Esophagus (tissue), 2 donors: Measurements from ENCODE around the gene TNFRSF11A. TPM values are rescaled to one million over a fixed set of nuclear protein-coding genes. Genes with fewer than 3 reads are reported as not detected.

Source experiments
- H3K27ac ChIP-seq, 2 donors: one replicate each; pipeline ENCODE4 v1.5.1; 2013; ENCODE audit warnings: low read depth in 2 of 2, mild to moderate bottlenecking in 2 of 2, inconsistent platforms in 1 of 2, low read length in 1 of 2, moderate library complexity in 1 of 2
- H3K27me3 ChIP-seq, 2 donors: one replicate each; pipeline ENCODE4 v1.6.1; 2013; ENCODE audit warnings: low read length in 2 of 2, control low read depth in 1 of 2, mild to moderate bottlenecking in 1 of 2; ENCODE audit not compliant: insufficient read depth in 2 of 2, control insufficient read depth in 1 of 2
- H3K36me3 ChIP-seq, 2 donors: one replicate each; pipeline ENCODE4 v1.6.1; 2013; ENCODE audit warnings: low read length in 1 of 2; ENCODE audit not compliant: control insufficient read depth in 2 of 2, insufficient read depth in 2 of 2
- H3K4me1 ChIP-seq, 2 donors: one replicate each; pipeline ENCODE4 v1.6.1; 2013; ENCODE audit warnings: low read length in 1 of 2; ENCODE audit not compliant: control insufficient read depth in 2 of 2, insufficient read depth in 2 of 2
- H3K4me3 ChIP-seq, 2 donors: one replicate each; pipeline ENCODE4 v1.5.1; 2013; ENCODE audit warnings: low read length in 2 of 2, mild to moderate bottlenecking in 2 of 2, low read depth in 1 of 2, moderate library complexity in 1 of 2
- H3K9me3 ChIP-seq, 2 donors: one replicate each; pipeline ENCODE4 v1.6.1; 2013; ENCODE audit warnings: mild to moderate bottlenecking in 2 of 2, low read depth in 1 of 2, low read length in 1 of 2, moderate library complexity in 1 of 2; ENCODE audit not compliant: control insufficient read depth in 2 of 2, insufficient read depth in 1 of 2
- WGBS, 2 donors: extraction: QIAGEN DNeasy Blood & Tissue Kit; methylation state at CpG; one replicate each; pipeline ENCODE4 v1.1.7; 2013; 5-methylcytosine and 5-hydroxymethylcytosine counted together
- polyA plus RNA-seq, 2 donors: library from polyadenylated mRNA; stranded (reverse); fragments of 200-250 nt; gene quantifications; one replicate each; pipeline ENCODE4 v1.2.3, GENCODE V29; 2013
- donor health status: healthy with polysubstance abuse.
- donor health status: Bipolar disorder and iron deficiency.

Gene TNFRSF11A
- polyA plus RNA-seq, 2 donors: 1.2 to 2.2 TPM

DNA sequence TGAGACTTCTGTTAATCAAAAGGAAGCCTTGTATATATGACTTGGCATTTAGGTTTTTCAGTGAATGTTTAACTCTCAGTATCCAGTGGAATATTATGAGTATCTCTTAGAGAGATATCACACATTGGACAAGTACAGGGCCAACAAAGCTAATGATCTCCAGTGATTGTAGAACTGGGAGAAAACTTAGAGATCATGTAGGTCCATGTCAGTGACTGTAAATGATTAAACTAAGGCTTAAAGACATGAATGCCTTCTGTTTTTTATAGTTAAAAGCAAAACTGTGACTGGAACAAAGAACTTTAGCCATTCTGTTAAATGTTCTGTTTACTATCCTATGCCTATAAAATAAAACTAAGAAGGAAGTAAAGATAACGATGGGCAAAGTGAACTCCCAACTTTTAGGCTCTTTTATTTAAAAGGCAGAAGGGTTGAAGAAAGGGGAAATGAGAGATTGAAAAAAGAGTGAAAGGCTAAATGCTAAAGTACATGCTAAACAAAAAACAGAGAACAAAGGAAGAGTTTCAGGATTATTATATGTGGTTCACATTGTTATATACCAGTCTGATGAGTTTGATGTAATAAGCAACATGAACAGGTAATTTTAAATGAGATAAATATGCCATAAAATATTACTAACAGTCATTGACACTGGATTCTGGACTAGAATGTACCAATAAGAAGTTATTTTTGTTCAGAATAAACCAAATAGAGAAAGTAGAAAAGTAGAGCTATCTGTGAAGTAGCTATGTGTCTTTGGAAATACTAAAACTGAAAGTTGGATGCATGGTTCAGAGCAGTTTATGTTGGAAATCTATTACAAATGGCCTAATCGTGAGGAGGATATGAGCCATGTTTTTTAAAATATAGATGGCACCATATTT, 37.1 kb upstream of the TNFRSF11A start:
- H3K4me1 ChIP-seq: no peaks in the 10 kb centered on the region

DNA sequence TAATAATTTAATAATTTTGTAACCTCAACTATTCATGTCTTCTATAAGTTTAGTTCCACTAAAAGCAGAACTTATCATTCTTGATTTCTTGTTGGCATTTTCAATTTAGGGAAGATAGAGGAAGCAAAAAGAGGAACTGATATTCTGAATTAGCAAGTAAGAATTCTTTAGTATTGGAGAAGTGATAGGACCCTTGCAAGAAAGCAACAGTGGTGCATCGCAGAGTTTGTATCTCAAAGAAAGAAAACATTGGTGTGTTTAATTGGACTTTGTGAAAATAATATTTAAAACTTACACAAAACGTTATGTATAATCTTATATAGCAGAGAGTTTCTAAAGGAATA, 36.5 kb upstream of the TNFRSF11A start:
- no peak overlapping the region for H3K27ac ChIP-seq
- H3K36me3 ChIP-seq: peaks cover 3 to 4% of the 10 kb centered on the region in 2 donors
- 81 to 88% methylated on average over 2 of the region's 2 CpGs for WGBS, 2 donors

More for the DNA sequence above, 37.1 kb upstream of the TNFRSF11A start:
- Histone ChIP-seq H3K27me3 (no peaks in the 10 kb centered on the region), H3K27ac (no peak overlapping the region), H3K4me3 (no peak overlapping the region), H3K9me3 (no peaks in the 10 kb centered on the region), H3K36me3 (peaks cover 0 to 4% of the 10 kb centered on the region in 2 donors)
- WGBS, 2 donors: 80 to 83% methylated on average over 2 of the region's 2 CpGs

DNA sequence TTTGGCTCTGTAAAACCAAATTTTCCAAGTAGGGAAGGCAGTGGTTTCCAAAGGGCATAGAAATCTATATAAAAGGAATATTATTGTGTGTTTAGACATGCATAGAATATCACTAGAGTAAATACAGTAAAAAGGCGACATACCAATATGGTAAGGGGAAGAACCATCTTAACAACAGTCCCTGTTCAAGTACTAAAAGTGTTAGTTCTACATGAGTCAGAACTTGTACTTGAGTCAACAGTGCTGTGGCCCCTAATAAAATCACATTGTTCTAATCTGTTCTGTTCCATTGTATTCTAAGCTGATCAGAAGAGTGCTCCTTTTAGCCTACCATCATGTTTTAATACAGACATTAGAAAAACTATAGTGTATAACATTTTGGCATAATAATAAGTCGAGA, 36.1 kb upstream of the TNFRSF11A start:
- Histone ChIP-seq H3K27me3 (no peaks in the 10 kb centered on the region), H3K27ac (no peak overlapping the region), H3K36me3 (peaks cover 3 to 4% of the 10 kb centered on the region in 2 donors), H3K4me3 (no peak overlapping the region), H3K9me3 (no peaks in the 10 kb centered on the region), H3K4me1 (no peaks in the 10 kb centered on the region)
- 92% methylated on average over 2 of the region's 2 CpGs for WGBS, 2 donors

More for the DNA sequence above, 36.5 kb upstream of the TNFRSF11A start:
- H3K4me1 ChIP-seq: no peaks in the 10 kb centered on the region
- H3K27me3 ChIP-seq: no peaks in the 10 kb centered on the region
- H3K9me3 ChIP-seq: no peaks in the 10 kb centered on the region
- H3K4me3 ChIP-seq: no peak overlapping the region

DNA sequence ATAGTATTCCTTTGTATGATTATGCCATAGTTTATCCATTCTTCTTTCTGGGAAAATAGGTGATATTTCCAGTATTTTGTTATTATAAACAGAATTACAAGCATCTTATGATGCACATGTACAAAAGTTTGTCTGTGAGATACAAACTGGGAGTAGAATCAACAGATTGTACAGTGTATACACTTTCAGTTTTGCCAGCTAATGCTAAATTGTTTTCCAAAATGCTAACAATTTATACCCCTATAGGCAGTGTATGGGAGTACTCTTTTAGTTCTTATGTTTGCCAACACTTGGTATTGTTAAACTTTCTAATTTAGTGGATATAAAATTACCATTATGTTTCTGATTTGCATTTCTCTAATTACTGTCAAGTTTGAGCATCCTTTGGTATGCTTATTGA, 31.0 kb upstream of the TNFRSF11A start:
- no peak overlapping the region for H3K4me3 ChIP-seq
- peaks cover 0 to 3% of the 10 kb centered on the region in 2 donors for H3K36me3 ChIP-seq
- no peaks in the 10 kb centered on the region for H3K4me1 ChIP-seq
- H3K9me3 ChIP-seq: no peaks in the 10 kb centered on the region
- no peaks in the 10 kb centered on the region for H3K27me3 ChIP-seq
- H3K27ac ChIP-seq: no peak overlapping the region

DNA sequence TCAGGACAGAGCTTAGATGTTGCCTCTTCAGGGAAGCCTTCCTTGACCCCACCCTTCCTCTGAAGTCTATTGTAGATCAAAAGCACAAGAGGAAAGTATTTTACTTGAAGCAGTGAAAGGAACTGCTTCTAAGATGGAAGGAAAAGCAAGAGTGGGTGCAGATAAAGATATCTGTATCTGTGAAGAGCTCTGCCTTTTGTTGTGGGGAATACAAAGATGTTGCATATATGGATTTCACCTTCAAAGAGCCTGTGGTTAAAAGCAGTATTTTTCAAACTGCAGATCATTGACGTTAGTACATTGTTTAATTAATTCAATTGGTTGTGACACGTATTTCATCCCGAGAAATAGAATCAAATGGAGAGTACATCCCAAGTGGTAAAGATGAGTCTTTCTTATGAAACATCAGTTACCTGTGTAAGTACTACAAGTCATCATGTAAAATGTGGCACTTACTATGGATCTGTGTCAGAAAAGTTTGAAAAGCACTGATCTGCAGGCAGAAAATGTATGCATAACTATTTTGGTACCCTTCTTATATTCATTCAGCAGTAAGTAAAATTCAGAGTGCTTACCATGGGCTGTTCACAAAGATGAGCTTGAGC, 24.6 kb upstream of the TNFRSF11A start:
- WGBS, 2 donors: 88 to 90% methylated on average over 3 of the region's 3 CpGs
- peaks cover 2 to 11% of the 10 kb centered on the region in 2 donors for H3K36me3 ChIP-seq
- H3K27ac ChIP-seq: no peak overlapping the region
- H3K9me3 ChIP-seq: no peaks in the 10 kb centered on the region
- no peak overlapping the region for H3K4me3 ChIP-seq
- no peaks in the 10 kb centered on the region for H3K4me1 ChIP-seq
- no peaks in the 10 kb centered on the region for H3K27me3 ChIP-seq

DNA sequence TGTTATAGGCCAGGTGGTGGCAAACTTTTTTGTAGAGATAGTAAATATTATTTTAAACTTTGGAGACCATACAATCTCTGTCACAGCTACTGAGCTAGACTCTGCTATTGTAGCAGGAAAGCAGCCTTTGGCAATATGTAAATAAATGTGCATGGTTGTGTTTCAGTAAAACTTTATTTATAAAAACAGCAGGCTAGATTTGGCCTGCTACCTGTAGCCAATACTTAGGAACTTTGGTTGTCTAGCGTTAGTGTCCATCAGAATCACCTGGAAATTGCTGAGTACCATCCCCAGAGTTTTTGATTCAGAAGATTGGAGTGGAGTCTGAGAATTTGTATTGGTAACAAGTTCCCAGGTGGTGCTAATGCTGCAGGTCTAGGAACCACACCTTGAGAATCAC, 23.8 kb upstream of the TNFRSF11A start:
- H3K27ac ChIP-seq: no peak overlapping the region
- no peak overlapping the region for H3K4me3 ChIP-seq
- 95 to 99% methylated on average over 1 of the region's 1 CpG for WGBS, 2 donors
- no peaks in the 10 kb centered on the region for H3K9me3 ChIP-seq
- no peaks in the 10 kb centered on the region for H3K4me1 ChIP-seq
- H3K27me3 ChIP-seq: no peaks in the 10 kb centered on the region
- H3K36me3 ChIP-seq: peaks cover 2 to 11% of the 10 kb centered on the region in 2 donors

DNA sequence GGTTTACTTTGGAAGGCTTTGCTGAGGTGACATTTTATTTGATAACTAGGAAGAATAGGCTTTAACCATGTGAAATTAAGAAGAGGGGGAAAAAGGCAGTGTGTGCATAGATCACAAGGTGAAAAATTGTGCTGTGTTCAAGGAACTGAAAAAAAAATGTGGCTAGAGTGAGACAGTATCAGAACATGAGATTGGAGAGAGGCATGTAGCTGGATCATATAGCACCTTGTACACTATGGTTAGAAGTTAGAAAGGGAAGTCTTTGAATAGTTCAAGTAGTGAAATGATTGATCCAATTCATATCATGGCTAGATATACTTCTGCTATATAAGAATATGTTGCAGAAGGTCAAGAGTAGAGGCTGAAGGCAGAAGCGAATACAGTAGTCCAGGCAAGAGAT, 12.3 kb upstream of the TNFRSF11A start:
- H3K27me3 ChIP-seq: no peaks in the 10 kb centered on the region
- H3K27ac ChIP-seq: no peak overlapping the region

DNA sequence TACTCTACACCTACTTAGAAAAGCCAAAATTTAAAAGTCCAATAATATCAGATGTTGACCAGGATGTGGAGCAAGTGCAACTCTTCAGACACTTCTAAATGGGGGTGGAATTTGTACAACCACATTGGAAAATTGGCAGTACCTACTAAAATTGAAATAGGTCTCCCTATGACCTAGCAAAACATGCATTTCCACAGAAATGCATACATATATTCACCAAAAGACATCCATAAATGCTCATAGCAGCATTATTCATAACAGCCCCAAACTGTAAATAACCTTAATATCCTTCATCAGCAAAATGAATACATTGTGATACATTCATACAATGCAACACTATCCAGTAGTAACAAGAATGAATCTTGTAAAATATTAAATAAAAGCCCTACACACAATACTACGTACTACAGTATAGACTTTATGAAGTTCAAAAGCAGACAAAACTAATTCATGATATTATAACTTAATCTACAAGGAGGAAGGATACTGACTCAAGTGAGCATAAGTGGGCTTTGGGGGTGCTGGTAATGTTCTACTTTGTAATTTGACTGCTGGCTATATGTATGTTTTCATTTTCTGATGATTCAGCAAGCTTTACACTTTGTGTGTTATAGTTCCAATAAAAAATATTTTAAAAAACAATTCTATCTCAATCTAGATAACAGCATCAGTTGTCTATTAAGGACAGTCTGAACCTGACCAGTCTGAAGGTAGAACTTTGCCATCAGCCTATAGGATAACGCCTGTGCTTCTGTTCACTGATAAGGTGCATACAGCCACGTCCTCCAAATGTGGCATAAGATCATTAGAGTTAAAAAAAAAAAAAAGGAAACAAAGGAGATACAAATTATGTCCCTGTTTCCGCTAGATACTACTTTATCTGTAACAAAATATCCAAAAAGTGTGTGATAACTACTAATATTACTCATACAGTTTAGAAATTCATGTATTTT, 6.6 kb upstream of the TNFRSF11A start:
- WGBS, 2 donors: 71 to 76% methylated on average over 4 of the region's 4 CpGs

More for the DNA sequence above, 12.3 kb upstream of the TNFRSF11A start:
- 99 to 100% methylated on average over 1 of the region's 1 CpG for WGBS, 2 donors
- no peaks in the 10 kb centered on the region for H3K36me3 ChIP-seq
- H3K4me1 ChIP-seq: no peaks in the 10 kb centered on the region
- no peaks in the 10 kb centered on the region for H3K9me3 ChIP-seq
- H3K4me3 ChIP-seq: no peak overlapping the region

DNA sequence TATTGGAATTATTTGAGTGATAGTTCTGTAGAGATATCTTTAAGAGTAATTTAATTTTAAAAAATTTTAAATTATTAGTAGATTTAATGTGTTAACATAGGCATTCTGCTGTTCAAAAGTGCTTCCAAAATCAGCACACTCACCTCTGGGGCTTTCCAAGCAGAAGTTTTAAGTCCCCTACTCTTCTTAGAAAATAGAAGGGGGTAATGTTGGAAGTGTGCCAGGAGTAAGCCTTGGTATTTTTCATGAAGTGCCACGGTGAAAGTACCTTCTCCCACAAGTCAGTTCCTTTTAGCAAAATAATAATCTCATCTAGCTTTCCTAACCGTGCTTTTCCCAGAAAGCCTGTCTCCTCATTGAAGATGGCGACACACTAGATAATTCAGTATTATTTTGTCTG, 3.9 kb upstream of the TNFRSF11A start:
- Histone ChIP-seq H3K4me1 (peaks cover 6 to 10% of the 10 kb centered on the region in 2 donors), H3K9me3 (peaks cover 0 to 2% of the 10 kb centered on the region in 2 donors), H3K27ac (no peak overlapping the region), H3K27me3 (peaks cover 0 to 3% of the 10 kb centered on the region in 2 donors), H3K4me3 (no peak overlapping the region), H3K36me3 (no peaks in the 10 kb centered on the region)
- 49% methylated on average over 3 of the region's 3 CpGs for WGBS, 2 donors

More for the DNA sequence above, 6.6 kb upstream of the TNFRSF11A start:
- no peak overlapping the region for H3K4me3 ChIP-seq
- H3K9me3 ChIP-seq: no peaks in the 10 kb centered on the region
- H3K27me3 ChIP-seq: no peaks in the 10 kb centered on the region
- H3K4me1 ChIP-seq: no peaks in the 10 kb centered on the region
- no peak overlapping the region for H3K27ac ChIP-seq
- no peaks in the 10 kb centered on the region for H3K36me3 ChIP-seq
